ENCODE data around the gene GNPTG. TPM values are rescaled to one million over a fixed set of nuclear protein-coding genes. Genes with fewer than 3 reads are reported as not detected.
A peak's percentile ranks its signal among the peaks of the same experiment; 100 is the strongest.

The GNPTG gene
- total and polyA plus RNA-seq, 2 donors (not counting 1 experiment from before 2014, with no cell fraction given) = 76.0 to 109 TPM

GRCh38 chr16:1308036-1308976, 43.4 kb upstream of the GNPTG start:
- Histone ChIP-seq H3K4me3 (ENCODE audit: control extremely low read depth in 1 of 5, extremely low read depth in 1 of 5, insufficient read depth in 1 of 5, low read depth in 2 of 5, low read length in 4 of 5) (peak overlapping the region in 4 of 5 experiments; percentile 63 to 75 (median 72)), H3K27me3 (replicated peaks in 1 of 4; ENCODE audit: control extremely low read depth in 1 of 4, control insufficient read depth in 3 of 4, insufficient read depth in 4 of 4, low read length in 3 of 4) (no peaks in the 10 kb centered on the region), H4K20me1 (ENCODE audit: control insufficient read depth, insufficient read depth, low read length, poor library complexity, severe bottlenecking) (peaks cover 34% of the 10 kb centered on the region), H2AFZ (ENCODE audit: insufficient read depth, low read depth, low read length, poor library complexity, severe bottlenecking) (peak overlapping the region; percentile 99), H3K36me3 (replicated peaks in 1 of 2; ENCODE audit: control extremely low read depth in 1 of 2, control insufficient read depth in 1 of 2, extremely low read depth in 1 of 2, insufficient read depth in 2 of 2, low read length in 1 of 2) (peaks cover 0 to 16% of the 10 kb centered on the region in 2 experiments), H3K4me2 (replicated peaks; ENCODE audit: low read depth, low read length, poor library complexity, severe bottlenecking) (peak overlapping the region; percentile 91), H3K4me1 (ENCODE audit: control insufficient read depth in 2 of 2, insufficient read depth in 2 of 2, low read length in 2 of 2) (peaks cover 50 to 70% of the 10 kb centered on the region in 2 donors), H3K79me2 (ENCODE audit: control insufficient read depth, insufficient read depth, low read length) (peaks cover 49% of the 10 kb centered on the region), H3K27ac (ENCODE audit: low read length in 2 of 2) (peak overlapping the region; percentile 99 to 100), H3K9me3 (ENCODE audit: control extremely low read depth in 1 of 3, control insufficient read depth in 2 of 3, insufficient read depth in 1 of 3, low read length in 2 of 3) (peaks cover 0 to 7% (median 0%) of the 10 kb centered on the region in 3 donors), H3K9ac (ENCODE audit: low read length) (peak overlapping the region; percentile 100)
- POLR2A ChIA-PET = interaction anchor here (0.7 to 2.2 kb wide), 5 partner anchors 21 to 108 kb away, joined by 4 to 14 read pairs (median 8); no protein-coding TSS in a partner anchor
- ATAC-seq (ENCODE audit: low read depth) (no peak), DNase-seq (no peak)
- Mint-ChIP-seq H3K4me1 (peaks cover 57% of the 10 kb centered on the region), H3K4me3 (peak overlapping the region; percentile 91), H3K9me3 (ENCODE audit: insufficient read depth) (no peaks in the 10 kb centered on the region), H3K27me3 (no peaks in the 10 kb centered on the region), H3K27ac (peak overlapping the region; percentile 100)
- 6% methylated on average over 35 of the region's 43 CpGs for WGBS (ENCODE audit: insufficient coverage)
- intact Hi-C loops (cut with micrococcal nuclease) = loop anchor here (2.0 to 10.0 kb wide), 3 partner anchors 34 to 1716 kb away; partner anchors contain the start of genes HCFC1R1, THOC6, TNFRSF12A and UQCC4
- CTCF ChIA-PET = no interaction called here
- TF ChIP-seq CTCF (IDR thresholded peaks at IDR 0.05) = no peak
- TF ChIP-seq EZH2 (IDR thresholded peaks at IDR 0.05; ENCODE audit: borderline replicate concordance, insufficient read depth, low read depth, low read length, poor library complexity, severe bottlenecking) = no peak
